PFSK-1 (cell line): ENCODE results near the gene UGT1A6.

ENCODE experiments used
- FOXP2 ChIP-seq: optimal IDR thresholded peaks from 2 replicates; pipeline ENCODE3; 2011; ENCODE audit warnings: borderline replicate concordance, control low read depth, inconsistent platforms; ENCODE audit not compliant: insufficient read depth; ENCODE audit errors: extremely low read length, extremely low read depth
- POLR2AphosphoS5 ChIP-seq: IDR thresholded peaks from 2 replicates; pipeline ENCODE4 v1.6.1; 2012; ENCODE audit warnings: low read depth, mild to moderate bottlenecking, control low read depth, low read length, moderate library complexity
- REST ChIP-seq, 2 experiments: IDR thresholded peaks; 2 replicates each; pipeline versions ENCODE4 v1.6.1 to v1.8.0; 2011 to 2012; ENCODE audit warnings: low read depth in 2 of 2, low read length in 2 of 2, control low read depth in 1 of 2, inconsistent platforms in 1 of 2, mild to moderate bottlenecking in 1 of 2, moderate library complexity in 1 of 2; ENCODE audit not compliant: insufficient read depth in 1 of 2
- SIN3A ChIP-seq: IDR thresholded peaks from 2 replicates; pipeline ENCODE4 v1.6.1; 2012; ENCODE audit warnings: mild to moderate bottlenecking, low read length, moderate library complexity, borderline replicate concordance; ENCODE audit not compliant: insufficient read depth
- TAF1 ChIP-seq: IDR thresholded peaks from 2 replicates; pipeline ENCODE4 v1.6.1; 2012; ENCODE audit warnings: low read length, control low read depth, borderline replicate concordance; ENCODE audit not compliant: insufficient read depth

UGT1A6 gene

GRCh38 chr2:233822101-233822771 lies 129.5 kb downstream of the UGT1A6 start:
- TF ChIP-seq POLR2AphosphoS5 (no peak), TAF1 (no peak), REST (IDR thresholded peaks at IDR 0.05; ENCODE audit: insufficient read depth in 1 of 2, low read depth in 2 of 2, low read length in 2 of 2) (no peak), SIN3A (no peak), FOXP2 (no peak)
